Sigmoid colon (tissue), 7 donors: Measurements from ENCODE around the gene CPN1. TPM values are rescaled to one million over a fixed set of nuclear protein-coding genes. Genes with fewer than 3 reads are reported as not detected.

Source experiments
- DNase-seq: peaks from one replicate; pipeline ENCODE4 v3.0.0-alpha.2; 2019
- H3K27ac ChIP-seq, 4 donors: fragments of 200-600 bp; sonication (generic); one replicate each; pipeline ENCODE4 v1.5.1; 2016 to 2019; ENCODE audit warnings: mild to moderate bottlenecking in 1 of 4
- H3K27me3 ChIP-seq, 3 donors: fragments of 200-600 bp; sonication (generic); one replicate each; pipeline ENCODE4 v1.5.1; 2019; ENCODE audit warnings: mild to moderate bottlenecking in 1 of 3
- H3K36me3 ChIP-seq, 4 donors: fragments of 200-600 bp; sonication (generic); one replicate each; pipeline ENCODE4 v1.5.1; 2016 to 2019
- H3K4me1 ChIP-seq, 4 donors: fragments of 200-600 bp; sonication (generic); one replicate each; pipeline ENCODE4 v1.5.1; 2017 to 2019
- H3K4me3 ChIP-seq, 4 donors: fragments of 200-600 bp; sonication (generic); one replicate each; pipeline ENCODE4 v1.5.1; 2017 to 2019; ENCODE audit warnings: mild to moderate bottlenecking in 2 of 4, moderate library complexity in 1 of 4
- H3K9me3 ChIP-seq, 4 donors: fragments of 200-600 bp in 3 of 4; sonication (generic) in 3 of 4; one replicate each; pipeline versions ENCODE4 v1.5.1 to v1.6.1; 2013 to 2019
- CTCF ChIP-seq, 4 experiments: fragments of 450-650 bp in 3 of 4; fragments of 200-600 bp in 1 of 4; IDR thresholded peaks; one replicate each; pipeline ENCODE4 v1.5.1; 2016 to 2019; ENCODE audit warnings: antibody characterized with exemption in 4 of 4, mild to moderate bottlenecking in 3 of 4, moderate library complexity in 2 of 4
- EP300 ChIP-seq, 4 donors: sonication (generic); formaldehyde crosslinking; IDR thresholded peaks; one replicate each; pipeline ENCODE4 v1.6.1; 2017; ENCODE audit warnings: antibody characterized with exemption in 4 of 4
- POLR2A ChIP-seq, 2 donors: fragments of 450-650 bp; IDR thresholded peaks; one replicate each; pipeline ENCODE4 v1.6.1; 2016; ENCODE audit warnings: antibody characterized with exemption in 2 of 2, mild to moderate bottlenecking in 2 of 2, moderate library complexity in 2 of 2
- POLR2AphosphoS5 ChIP-seq, 4 donors: sonication (generic); formaldehyde crosslinking; IDR thresholded peaks; one replicate each; pipeline ENCODE4 v1.6.1; 2017; ENCODE audit warnings: antibody characterized with exemption in 4 of 4
- WGBS, 2 donors: extraction: QIAGEN DNeasy Blood & Tissue Kit; methylation state at CpG; one replicate each; pipeline ENCODE4 v1.1.7; 2013; 5-methylcytosine and 5-hydroxymethylcytosine counted together
- intact Hi-C: fragments of 100-400 bp; cut with DNase I; formaldehyde crosslinking; loops from one replicate; pipeline ENCODE4 v1.15.1; 2023
- polyA plus RNA-seq, 3 donors: library from polyadenylated mRNA; stranded (reverse); fragments of 200-250 nt; gene quantifications; one replicate each; pipeline ENCODE4 v1.2.3, GENCODE V29; 2013
- total RNA-seq, 4 donors: library from RNA; depleted of rRNA; stranded (reverse); fragments of >200 nt; gene quantifications; one replicate each; pipeline ENCODE4 v1.1.0, GENCODE V29; 2016
- donor health status: healthy with polysubstance abuse.
- donor health status: Bipolar disorder and iron deficiency.
- donor health status: healthy.

The CPN1 gene
- total and polyA plus RNA-seq, 7 donors: 0.60 TPM; not detected in 6

GRCh38 chr10:100124097-100124496 lies 42.4 kb upstream of the CPN1 start:
- intact Hi-C loops: no loop called here
- H3K9me3 ChIP-seq: no peaks in the 10 kb centered on the region
- H3K4me3 ChIP-seq: no peak overlapping the region
- H3K36me3 ChIP-seq: no peaks in the 10 kb centered on the region
- TF ChIP-seq EP300 (IDR thresholded peaks at IDR 0.05): no peak
- no peak for TF ChIP-seq POLR2A (IDR thresholded peaks at IDR 0.05)
- no peaks in the 10 kb centered on the region for H3K4me1 ChIP-seq
- WGBS, 2 donors: 88 to 91% methylated on average over 4 of the region's 4 CpGs
- peaks cover 0 to 7% (median 0%) of the 10 kb centered on the region in 3 donors for H3K27me3 ChIP-seq
- no peak overlapping the region for H3K27ac ChIP-seq
- no peak for DNase-seq

- H3K27ac ChIP-seq: no peak overlapping the region
- DNase-seq: no peak
- TF ChIP-seq EP300 (IDR thresholded peaks at IDR 0.05): no peak
- no peak for TF ChIP-seq POLR2AphosphoS5 (IDR thresholded peaks at IDR 0.05)
- no peak for TF ChIP-seq CTCF (IDR thresholded peaks at IDR 0.05)
- H3K27me3 ChIP-seq: peaks cover 0 to 8% (median 0%) of the 10 kb centered on the region in 3 donors
- no peaks in the 10 kb centered on the region for H3K36me3 ChIP-seq
- no peak overlapping the region for H3K4me3 ChIP-seq
- no peaks in the 10 kb centered on the region for H3K9me3 ChIP-seq
- intact Hi-C loops: no loop called here
- no peaks in the 10 kb centered on the region for H3K4me1 ChIP-seq
Observed at GRCh38 chr10:100122780-100123179, 41.1 kb upstream of the CPN1 start.

GRCh38 chr10:100120550-100120949 lies 38.9 kb upstream of the CPN1 start:
- H3K27ac ChIP-seq: no peak overlapping the region
- no peaks in the 10 kb centered on the region for H3K36me3 ChIP-seq
- H3K4me3 ChIP-seq: no peak overlapping the region
- no peak for DNase-seq
- TF ChIP-seq POLR2AphosphoS5 (IDR thresholded peaks at IDR 0.05) (no peak), EP300 (IDR thresholded peaks at IDR 0.05) (no peak), CTCF (IDR thresholded peaks at IDR 0.05) (no peak), POLR2A (IDR thresholded peaks at IDR 0.05) (no peak)
- peaks cover 0 to 31% (median 6%) of the 10 kb centered on the region in 3 donors for H3K27me3 ChIP-seq
- WGBS, 2 donors: 87 to 90% methylated on average over 2 of the region's 2 CpGs
- H3K9me3 ChIP-seq: no peaks in the 10 kb centered on the region
- intact Hi-C loops: no loop called here
- H3K4me1 ChIP-seq: no peaks in the 10 kb centered on the region

GRCh38 chr10:100119726-100120125 lies 38.1 kb upstream of the CPN1 start:
- intact Hi-C loops: no loop called here
- H3K27me3 ChIP-seq: peaks cover 0 to 38% (median 10%) of the 10 kb centered on the region in 3 donors
- 88% methylated on average over 4 of the region's 4 CpGs for WGBS, 2 donors

More at GRCh38 chr10:100119726-100120125, 38.1 kb upstream of the CPN1 start:
- peaks cover 0 to 5% (median 0%) of the 10 kb centered on the region in 4 donors for H3K4me1 ChIP-seq
- no peak overlapping the region for H3K4me3 ChIP-seq
- no peak overlapping the region for H3K27ac ChIP-seq
- H3K9me3 ChIP-seq: no peaks in the 10 kb centered on the region
- no peak for DNase-seq
- no peak for TF ChIP-seq CTCF (IDR thresholded peaks at IDR 0.05)
- TF ChIP-seq POLR2AphosphoS5 (IDR thresholded peaks at IDR 0.05): no peak
- TF ChIP-seq POLR2A (IDR thresholded peaks at IDR 0.05): no peak
- TF ChIP-seq EP300 (IDR thresholded peaks at IDR 0.05): no peak
- no peaks in the 10 kb centered on the region for H3K36me3 ChIP-seq
